Epidermal melanocyte (primary cell): ENCODE data around the gene RTF2.
"Not testable (repeated sequence)": the region's sequence is repeated elsewhere in the genome, so short reads cannot be mapped to it uniquely, and the experiment has no call there.

ENCODE experiments used
- DNase-seq: peaks from one replicate; pipeline ENCODE4 v3.0.0; 2011; ENCODE audit warnings: low spot score; ENCODE audit not compliant: insufficient read length

The RTF2 gene

GRCh38 chr20:56540415-56540814, 72.0 kb downstream of the RTF2 start:
- no peak for DNase-seq

GRCh38 chr20:56542489-56543030, 74.1 kb downstream of the RTF2 start:
- DNase-seq: no peak

GRCh38 chr20:56551571-56551970, 83.1 kb downstream of the RTF2 start:
- no peak for DNase-seq

DNA sequence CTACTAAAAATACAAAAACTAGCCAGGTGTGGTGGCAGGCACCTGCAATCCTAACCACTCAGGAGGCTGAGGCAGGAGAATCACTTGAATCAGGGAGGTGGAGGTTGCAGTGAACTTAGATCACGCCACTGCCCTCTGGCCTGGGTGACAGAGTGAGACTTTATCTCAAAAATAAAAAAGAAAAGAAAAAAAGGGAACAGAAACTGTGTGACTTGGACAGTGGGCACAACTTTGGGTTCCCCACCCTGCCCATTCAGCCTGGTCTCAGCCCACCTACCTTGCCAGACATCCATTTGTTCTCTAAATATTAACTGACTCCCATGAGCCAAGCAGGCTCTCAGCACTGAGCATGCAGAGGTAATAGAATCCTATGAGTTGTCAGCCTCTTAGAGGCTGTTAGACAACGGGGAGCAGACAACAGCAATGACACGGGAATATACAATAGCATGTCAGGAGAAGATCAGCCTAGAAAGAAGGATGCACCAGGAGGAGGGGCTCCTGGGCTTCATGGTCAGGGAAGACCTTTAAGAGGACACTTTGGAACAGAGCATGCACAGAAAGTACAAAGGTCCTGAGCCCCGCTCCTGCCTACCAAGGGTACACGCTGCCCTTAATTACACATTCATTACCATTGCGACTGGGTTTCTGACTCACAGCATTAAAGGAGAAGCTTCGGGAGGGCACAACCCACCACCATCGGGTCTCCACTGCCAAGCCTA, 84.6 kb downstream of the RTF2 start:
- no peak for DNase-seq

DNA sequence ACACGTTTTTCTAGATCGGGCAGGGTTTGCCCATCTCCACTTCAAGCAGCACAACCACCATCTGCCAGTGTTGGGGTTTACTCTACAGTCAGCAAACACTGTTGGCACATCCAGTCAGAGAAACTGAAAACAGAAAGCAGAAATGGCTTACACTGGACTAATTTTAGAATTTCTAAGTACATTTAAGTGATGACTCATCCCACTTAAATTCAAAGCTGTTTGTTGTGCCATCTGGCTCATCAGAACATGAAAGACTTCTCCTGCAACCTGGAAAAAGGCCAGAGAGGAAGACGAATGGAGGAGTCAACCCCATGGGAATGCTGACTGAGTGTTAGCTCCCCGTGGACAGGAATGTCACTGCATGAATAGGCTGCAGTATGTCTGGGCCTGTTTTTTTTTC, 86.4 kb downstream of the RTF2 start:
- peak; percentile 81 for DNase-seq

- no peak for DNase-seq
These were observed 90.5 kb downstream of the RTF2 start for GRCh38 chr20:56558968-56559367.

DNA sequence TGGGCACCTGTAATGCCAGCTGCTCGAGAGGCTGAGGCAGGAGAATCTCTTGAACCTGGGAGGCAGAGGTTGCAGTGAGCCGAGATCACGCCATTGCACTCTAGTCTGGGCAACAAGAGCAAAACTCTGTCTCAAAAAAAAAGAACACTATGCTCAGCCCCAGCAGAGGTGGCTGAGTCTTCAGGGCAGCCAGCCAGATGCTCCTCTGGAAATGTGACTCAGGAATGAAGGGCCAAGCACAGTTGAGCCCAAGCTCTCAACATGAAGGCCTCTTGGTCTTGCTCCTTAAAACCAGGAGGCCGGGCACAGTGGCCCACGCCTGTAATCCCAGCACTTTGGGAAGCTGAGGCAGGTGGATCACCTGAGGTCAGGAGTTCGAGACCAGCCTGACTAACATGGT, 96.1 kb downstream of the RTF2 start:
- DNase-seq: not testable (repeated sequence)

DNA sequence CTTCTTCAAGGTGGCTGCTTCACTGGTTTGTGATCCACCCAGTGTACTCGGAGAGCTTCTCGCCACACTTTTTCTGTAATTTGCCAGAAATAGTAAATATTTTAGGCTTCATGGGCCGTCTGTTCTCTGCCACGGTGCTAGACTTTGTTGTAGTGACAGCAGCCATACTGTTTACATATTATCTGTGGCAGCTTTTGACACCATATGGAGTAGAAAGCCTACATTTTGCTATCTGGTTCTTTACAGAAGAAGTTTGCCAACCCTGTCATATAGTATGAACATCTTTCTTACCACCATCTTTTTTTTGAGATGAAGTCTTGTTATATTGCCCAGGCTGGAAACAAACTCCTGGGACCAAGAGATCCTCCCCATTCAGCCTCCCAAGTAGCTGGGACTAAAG, 97.1 kb downstream of the RTF2 start:
- no peak for DNase-seq

- no peak for DNase-seq
These were observed 98.2 kb downstream of the RTF2 start for GRCh38 chr20:56566621-56567020.
